GM19395 (cell line): ENCODE measurements around the gene FAF1.
"Not testable (repeated sequence)": the region's sequence is repeated elsewhere in the genome, so short reads cannot be mapped to it uniquely, and the experiment has no call there.

ENCODE experiments used
- ATAC-seq: cut with Tn5 transposase; IDR thresholded peaks from one replicate; pipeline ENCODE4 v1.9.1; 2021; ENCODE audit warnings: mild to moderate bottlenecking, moderate library complexity; ENCODE audit not compliant: unreplicated experiment

FAF1 gene

DNA sequence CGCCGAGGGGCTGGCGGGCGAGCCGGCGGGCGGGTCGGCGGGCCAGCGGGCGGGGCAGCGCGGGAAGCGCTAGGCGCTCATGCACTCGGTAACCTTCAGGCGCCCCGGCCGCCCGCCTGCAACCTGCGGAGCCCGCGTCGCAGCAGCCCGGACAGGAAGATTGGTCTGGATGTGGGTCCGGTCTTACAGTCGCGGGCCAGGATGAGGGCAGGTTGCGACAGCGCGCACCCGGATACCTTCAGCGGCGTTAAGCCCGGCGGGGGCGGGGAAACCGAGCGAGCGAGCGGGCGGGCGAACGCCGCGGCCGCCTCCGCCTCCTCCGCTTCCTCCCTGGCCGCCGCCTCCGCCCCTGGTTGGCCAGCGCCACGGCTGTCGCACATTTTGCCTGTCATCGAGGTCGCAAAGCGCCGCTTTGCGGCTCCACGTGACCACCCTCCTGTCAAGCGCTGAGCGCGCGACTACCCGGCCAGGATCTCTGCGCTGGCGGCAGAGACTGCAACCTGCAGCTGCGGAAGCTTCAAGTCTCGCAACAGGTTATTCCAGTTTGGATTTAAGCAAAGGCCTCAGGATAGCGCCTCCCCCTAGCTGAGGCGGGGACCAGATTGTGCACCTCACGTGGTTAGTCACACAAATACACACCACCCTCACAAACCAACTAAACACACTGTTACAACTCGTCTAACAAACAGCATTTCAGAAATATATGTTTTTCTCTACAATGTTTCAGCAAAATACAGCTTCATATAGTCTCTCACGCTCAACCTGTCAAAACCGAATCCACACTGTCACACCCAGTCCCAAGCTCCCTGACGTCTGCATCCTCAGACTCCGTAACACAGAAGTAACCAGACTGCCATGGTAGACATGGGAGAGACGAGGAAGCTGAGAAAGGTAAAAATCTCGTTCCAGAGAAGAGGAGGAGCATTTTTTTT, at the start of gene FAF1:
Gene FAF1, minus strand, starts transcription at position 355 of the 932 bp plus-strand sequence. CDS start 456 bp downstream, outside the sequence.
- peak; percentile 89 for ATAC-seq

GRCh38 chr1:51009381-51009780, 49.3 kb upstream of the FAF1 start:
- no peak for ATAC-seq

GRCh38 chr1:51005549-51005948, 45.5 kb upstream of the FAF1 start:
- not testable (repeated sequence) for ATAC-seq

GRCh38 chr1:51002516-51002915, 42.4 kb upstream of the FAF1 start:
- ATAC-seq, result no peak

DNA sequence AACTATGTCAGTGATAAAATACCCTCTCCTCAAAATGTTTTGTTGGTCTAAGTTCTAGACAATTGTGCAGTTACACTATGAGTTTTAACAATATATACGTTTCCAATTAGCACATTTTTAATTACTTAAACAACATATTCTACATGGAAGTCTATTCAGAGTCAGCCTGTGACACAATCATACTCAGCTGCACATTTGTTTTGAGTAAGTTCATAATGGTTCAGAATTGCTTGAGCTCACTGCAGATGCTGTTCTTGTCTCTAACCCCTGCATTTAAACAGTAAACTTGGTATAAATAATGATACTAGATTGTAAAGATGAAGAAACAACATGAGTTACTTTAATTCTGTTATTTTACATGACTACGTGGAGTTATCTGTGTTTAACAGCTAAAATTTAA, 40.6 kb upstream of the FAF1 start:
- ATAC-seq, result peak; percentile 55

DNA sequence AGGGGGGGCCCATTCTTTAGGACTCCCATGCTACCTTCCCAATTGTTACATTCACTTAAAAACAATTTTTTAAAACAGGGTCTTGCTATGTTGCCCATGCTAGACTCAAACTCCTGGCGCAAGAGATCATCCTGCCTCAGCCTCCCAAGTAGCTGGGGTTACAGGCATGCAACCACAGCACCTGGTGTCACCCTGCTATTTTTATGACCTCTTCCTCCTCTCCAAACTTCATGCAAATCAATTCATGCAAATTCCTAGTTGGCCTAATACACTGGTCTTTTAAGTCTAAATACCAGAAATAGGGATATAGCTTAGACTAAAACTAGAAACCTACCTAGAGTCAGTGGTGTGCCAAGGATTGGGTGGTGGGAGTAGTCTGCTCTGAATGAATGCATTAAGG, 40.1 kb upstream of the FAF1 start:
- ATAC-seq, result peak; percentile 79

- ATAC-seq, result not testable (repeated sequence)
These were observed 39.3 kb upstream of the FAF1 start for GRCh38 chr1:50999375-50999774.

GRCh38 chr1:50996083-50996482, 36.0 kb upstream of the FAF1 start:
- ATAC-seq, result no peak

- ATAC-seq, result no peak
These were observed 35.6 kb upstream of the FAF1 start for GRCh38 chr1:50995651-50996050.

DNA sequence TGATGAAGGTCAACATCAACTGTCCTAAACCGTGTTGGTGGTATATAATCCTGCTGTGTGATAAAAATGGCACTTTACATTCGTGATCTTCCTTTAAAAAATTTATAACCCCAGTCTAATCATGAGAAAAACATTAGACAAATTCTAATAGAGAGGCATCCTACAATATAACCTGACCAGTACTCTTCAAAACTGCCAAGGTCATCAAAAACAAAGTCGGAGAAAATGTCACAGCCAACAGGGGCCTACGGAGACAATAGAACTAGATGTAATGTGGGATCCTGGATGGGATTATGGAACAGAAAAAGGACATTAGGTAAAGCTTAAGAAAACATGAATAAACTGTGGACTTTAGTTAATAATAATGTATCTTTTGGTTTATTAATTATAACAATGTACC, 34.9 kb upstream of the FAF1 start:
- ATAC-seq, result no peak

DNA sequence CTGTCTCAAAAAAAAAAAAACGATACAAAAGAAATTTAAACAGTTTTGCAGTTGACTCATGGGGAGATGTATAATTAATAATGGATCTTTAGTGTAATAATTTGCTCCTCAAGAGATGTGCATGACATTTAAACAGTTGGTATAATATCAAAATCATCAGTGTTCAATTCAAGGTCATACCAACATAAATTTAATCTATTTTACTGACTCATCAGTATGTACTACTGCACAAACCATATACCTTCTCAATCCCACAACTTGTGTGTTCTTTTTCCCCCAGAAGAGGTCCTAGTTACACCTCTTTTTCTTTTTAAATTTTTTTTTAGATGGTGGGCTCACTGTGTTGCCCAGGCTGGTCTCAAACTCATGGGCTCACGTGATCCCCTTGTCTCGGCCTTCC, 33.6 kb upstream of the FAF1 start:
- ATAC-seq, result no peak

- ATAC-seq, result no peak
These were observed 32.7 kb upstream of the FAF1 start for GRCh38 chr1:50992532-50993318.

- no peak for ATAC-seq
These were observed 29.6 kb upstream of the FAF1 start for GRCh38 chr1:50989694-50990093.

GRCh38 chr1:50986653-50987052, 26.6 kb upstream of the FAF1 start:
- ATAC-seq, result no peak

- no peak for ATAC-seq
These were observed 25.0 kb upstream of the FAF1 start for GRCh38 chr1:50985094-50985493.

- ATAC-seq, result no peak
These were observed 23.2 kb upstream of the FAF1 start for GRCh38 chr1:50983219-50983802.

DNA sequence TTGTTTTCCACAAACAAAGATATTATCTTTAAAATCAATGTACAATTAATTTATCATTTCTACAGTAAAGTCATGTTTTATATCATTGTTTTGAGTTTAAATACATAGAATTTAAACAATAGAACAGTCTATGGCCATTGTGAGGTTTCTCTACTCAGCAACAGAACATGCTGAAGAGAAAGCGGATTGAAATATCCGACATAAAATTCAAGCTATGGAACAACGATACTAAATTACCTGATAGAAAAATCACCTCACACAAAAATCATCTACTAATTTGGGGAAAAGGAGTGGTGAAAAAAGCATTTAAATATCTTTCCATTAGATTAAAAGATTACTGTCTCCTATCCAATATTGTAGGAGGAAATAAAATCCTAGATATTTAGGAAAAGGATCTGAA, 22.5 kb upstream of the FAF1 start:
- ATAC-seq, result no peak

- ATAC-seq, result no peak
These were observed 21.7 kb upstream of the FAF1 start for GRCh38 chr1:50981741-50982140.

DNA sequence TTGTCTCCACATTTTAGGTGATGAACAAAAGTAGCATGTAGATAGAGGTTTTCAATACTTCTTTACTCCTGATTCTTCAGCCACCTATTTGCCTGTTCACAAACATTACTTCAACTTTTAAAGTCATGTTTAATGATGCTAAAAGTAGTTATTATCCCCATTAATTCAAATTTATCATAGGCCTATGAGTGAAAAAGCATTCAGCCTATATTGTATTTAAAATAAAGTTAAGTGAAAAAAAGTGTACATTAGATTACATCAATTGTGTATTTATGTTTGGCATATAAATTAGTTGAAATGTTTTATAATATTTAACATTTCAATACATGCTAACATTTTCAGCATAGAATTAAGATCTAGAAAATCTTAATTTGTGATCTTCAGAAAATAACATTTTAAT, 20.4 kb upstream of the FAF1 start:
- no peak for ATAC-seq

DNA sequence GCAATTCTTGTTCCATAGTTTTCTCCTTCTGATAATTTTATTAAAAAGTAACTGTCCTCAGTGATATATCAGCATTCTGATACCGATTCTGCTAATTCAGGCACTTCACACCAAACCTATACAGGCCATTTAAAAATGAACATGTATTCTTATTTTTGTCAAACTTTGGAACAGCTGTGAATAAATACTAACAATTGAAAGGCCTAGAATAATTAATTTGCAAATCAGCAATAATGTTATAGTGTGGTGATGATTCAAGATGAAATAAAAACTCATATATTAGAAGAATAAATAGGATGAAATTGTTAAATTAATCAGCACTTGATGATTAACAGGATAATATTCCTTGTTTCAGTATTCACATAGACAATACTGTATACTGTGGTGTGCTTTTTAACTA, 19.9 kb upstream of the FAF1 start:
- no peak for ATAC-seq
